ENCODE data around the gene ARHGAP31.
A peak's percentile ranks its signal among the peaks of the same experiment; 100 is the strongest.
"Not testable (repeated sequence)": the region's sequence is repeated elsewhere in the genome, so short reads cannot be mapped to it uniquely, and the experiment has no call there.

ARHGAP31 gene

DNA sequence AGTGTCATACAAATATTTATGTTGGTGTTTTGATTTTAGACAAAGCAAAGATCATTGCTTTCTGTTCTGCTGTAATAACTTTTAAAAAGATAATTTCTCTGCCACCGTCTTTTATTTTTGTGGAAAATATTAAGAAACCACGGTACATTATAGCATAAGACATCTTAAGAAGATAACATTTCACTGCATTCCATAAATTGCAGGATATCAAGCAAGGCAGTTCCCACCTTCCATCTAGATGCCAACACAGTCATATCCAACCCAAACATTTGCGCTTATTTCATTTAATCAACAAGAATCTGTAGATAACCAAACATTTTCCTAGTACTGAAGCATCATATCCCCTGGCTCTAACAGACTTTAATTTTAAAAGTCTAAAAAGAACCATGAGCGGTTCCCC lies 25.1 kb downstream of the ARHGAP31 start:
- DNase-seq (ENCODE audit: low read depth) = no peak

DNA sequence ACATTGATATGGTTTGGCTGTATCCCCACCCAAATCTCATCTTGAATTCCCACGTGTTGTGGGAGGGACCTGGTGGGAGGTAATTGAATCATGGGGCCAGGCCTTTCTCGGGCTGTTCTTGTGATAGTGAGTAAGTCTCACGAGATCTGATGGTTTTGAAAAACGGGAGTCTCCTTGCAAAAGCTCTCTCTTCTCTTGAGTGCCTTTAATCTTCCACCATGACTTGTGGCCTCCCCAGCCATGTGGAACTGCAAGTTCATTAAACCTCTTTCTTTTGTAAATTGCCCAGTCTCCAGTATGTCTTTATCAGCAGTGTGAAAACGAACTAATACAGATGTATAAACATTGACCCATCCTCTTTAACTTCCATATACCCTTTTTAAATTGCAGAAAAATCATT lies 26.6 kb downstream of the ARHGAP31 start:
- not testable (repeated sequence) for DNase-seq (ENCODE audit: low read depth)

DNA sequence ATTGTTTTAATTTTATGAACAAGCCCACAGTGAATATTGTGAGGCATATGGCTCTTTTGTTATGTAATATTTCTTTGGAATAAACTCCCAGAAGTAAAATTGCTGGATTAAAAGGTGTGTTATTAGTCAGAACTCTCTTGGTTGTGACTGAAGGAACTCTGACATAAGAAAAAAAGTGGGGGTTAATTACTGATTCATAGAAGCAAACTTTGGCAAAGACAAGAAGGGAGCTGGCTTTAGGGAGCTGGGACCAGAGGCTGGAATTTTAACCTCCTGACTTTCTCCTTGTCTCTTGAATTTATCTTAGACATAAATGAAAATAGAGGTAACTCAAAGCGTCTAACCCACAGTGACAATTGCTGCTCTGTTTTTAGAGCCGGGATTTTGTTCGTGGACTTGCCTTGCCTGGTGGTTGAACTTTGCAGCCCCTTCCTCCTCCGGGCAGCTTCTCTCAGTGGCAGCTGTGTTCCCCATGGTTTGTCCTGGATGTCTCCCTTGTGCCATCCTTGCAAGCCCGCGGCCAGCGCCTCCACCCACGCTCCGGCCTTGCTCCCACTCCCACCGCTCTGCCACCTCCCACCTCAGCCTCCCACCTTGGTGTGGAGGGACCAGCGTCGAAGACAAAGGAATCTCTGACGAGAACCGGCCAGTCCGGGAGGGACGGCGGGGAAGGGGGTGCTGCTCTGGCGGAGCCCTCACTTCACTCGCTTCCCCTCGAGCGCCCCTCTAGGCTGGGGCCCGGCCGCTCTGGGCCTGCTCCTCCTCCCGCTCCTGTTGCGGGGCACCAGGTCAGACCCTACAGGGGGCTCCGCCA lies 28.0 kb downstream of the ARHGAP31 start:
- no peak for DNase-seq (ENCODE audit: low read depth)

DNA sequence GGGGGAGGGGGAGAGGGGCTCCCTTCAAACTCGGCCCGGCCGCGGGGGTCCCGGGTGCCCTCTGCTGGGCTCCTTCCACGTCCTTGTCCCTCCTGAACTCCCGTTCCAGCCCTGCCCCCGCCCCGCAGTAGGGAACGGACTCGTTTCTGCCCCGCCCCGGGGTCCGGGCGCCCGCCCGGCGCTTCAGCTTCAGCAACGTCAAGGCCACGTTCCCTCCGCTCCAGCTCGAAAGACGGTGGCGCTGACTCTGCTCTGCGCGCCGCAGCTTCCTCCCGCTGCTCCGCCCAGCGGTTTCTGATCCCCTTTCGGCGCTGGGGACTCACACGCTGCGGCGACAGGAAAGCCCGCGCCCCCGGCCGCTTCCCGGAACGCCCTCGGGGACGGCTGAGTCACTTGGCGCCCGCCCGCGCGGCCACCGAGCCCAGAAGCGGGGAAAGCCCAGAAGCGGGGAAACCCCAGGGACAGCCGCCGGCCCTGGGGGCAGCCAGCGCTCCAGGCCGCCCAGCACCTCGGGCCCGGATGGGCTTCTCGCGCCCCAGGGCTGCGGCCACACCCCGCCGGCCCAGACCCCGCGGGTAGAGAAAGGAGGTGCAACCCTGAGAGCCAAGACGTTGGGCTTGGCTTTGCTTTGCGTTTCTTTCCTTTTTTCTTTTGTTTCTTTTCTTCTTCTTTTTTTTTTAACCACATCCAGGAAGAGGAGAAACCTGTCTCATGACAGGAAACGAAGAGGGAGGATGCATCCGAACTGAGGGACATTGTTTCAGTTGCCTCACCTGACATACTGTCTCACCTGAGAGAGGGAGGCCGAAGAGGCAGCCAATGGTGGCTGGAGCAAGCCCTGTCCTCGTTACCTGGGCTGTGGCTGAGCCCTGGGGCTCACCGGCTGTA lies 28.9 kb downstream of the ARHGAP31 start:
- peak; percentile 79 for DNase-seq (ENCODE audit: low read depth)

DNA sequence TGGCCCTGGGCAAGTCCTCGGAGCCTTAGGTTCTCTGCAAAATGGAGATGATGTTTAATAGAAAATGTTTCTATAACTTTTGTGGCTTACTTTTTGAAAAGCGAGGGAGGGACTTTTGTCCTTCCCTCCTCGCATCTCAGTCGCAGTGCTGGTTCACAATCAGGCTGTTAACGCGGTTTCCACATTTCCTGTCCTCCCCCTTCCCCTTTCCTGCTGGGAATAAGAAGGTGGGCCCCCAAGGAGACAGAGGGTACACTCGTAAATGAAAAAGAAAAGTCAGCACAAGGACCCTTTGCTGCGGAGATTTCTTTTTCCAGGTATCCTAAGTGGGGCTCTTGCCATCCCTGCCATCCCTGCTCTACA lies 29.5 kb downstream of the ARHGAP31 start:
- DNase-seq (ENCODE audit: low read depth) = no peak

DNA sequence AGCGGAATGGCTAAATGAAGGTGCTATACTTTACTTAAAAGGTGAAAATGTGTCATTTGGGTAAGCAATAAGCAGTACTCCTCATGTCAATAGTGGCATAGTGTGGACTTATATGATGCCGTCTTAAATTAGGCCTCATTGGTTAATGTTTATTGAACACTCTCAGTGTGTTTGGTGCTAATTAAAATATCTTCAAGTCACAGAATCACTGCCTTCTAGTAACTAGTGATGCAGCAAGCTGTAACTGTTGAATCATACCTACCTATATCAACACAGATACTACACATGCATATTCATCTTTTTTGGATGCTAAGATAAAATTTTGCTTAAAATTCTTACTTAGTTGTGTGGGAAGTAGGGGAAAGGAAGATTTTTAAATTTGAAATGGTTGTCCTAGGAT lies 30.7 kb downstream of the ARHGAP31 start:
- DNase-seq (ENCODE audit: low read depth) = no peak

DNA sequence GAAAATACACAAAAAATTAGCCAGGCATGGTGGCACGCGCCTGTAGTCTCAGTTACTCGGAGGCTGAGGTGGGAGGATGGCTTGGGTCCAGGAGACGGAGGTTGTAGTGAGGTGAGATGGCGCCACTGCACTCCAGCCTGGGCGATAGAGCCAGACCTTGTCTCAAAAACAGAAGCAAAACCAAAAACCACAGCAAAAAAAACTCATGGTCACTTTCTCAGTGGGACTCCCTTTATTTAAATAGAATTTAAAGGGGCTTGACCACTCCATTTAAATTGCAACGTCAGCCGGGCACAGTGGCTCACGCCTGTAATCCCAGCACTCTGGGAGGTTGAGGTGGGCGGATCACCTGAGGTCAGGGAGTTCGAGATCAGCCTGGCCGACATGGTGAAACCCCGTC lies 32.8 kb downstream of the ARHGAP31 start:
- no peak for DNase-seq (ENCODE audit: low read depth)

DNA sequence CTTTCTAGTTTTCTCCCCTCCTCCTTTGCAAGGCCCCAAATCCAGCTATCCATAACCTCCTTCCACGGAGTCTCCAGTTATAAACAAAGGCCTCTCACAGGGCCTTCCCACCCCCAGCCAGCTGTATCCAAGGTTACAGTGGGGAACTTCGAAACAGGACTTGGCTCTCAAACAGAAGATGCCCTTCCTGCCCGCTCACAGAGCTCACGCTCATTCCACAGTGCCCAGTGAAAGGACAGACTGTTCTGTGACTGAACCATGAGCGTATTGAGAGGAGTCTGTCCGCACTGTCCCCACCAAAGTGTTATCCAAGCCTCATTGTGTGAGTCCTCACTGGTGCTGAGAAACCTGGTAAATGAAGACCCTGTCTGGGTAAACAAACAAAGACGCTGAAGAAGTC lies 35.4 kb downstream of the ARHGAP31 start:
- DNase-seq (ENCODE audit: low read depth) = no peak

DNA sequence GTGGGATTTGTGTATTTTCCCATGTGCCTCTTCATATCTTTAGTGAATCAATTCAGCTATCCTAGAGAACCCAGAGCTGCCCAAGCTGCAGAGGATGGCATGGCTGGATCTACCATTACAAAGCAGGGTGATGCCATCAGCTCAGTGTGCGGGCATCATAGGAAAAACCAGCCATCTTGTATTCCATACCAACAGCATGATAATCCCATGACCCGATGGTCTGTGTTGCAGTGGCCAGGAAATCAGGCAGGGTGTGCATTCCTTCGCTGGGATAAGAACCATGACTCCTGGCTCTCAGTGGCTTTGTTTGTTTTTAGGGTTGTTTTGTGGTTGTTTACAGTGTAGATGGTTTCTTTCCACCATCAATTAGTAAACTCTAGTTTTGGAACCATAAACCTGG lies 36.0 kb downstream of the ARHGAP31 start:
- DNase-seq (ENCODE audit: low read depth) = no peak

DNA sequence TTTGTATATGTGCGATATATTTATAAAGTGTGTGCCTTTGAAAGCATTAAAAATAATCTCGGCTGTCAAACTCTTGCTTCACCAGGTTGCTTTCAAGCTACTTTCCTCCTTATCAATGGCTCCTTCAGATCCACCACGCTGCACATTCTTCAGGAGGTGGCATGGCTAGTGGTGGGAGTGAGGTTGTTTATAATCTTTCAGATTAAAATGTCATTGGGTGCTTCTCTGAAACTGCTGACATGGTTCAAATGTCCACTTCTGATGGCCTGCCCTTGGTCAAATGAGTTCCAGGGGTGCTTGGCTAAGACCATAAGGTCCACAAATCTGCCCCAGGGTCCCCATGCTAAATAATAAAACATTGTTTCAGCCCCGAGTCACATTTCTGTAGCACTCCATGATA lies 36.7 kb downstream of the ARHGAP31 start:
- no peak for DNase-seq (ENCODE audit: low read depth)

DNA sequence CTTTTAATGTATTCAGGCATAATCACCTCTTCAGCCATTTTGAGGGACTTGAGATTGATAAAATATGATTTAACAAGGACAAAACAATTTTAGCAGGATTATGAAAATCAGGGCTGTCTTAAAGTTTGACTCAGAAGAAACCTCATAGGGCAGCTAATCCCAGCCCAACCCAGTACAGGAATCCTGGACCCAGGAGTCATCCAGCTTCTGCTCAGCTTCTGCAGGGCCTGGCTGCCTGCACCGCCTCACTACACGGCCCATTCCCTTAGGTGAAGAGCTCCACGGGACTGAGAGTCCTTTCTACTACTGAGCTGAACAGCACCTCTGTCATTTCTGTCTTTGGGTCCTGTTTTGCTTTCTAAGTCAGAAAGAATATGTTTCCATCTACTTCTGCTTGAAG lies 37.5 kb downstream of the ARHGAP31 start:
- DNase-seq (ENCODE audit: low read depth) = no peak

DNA sequence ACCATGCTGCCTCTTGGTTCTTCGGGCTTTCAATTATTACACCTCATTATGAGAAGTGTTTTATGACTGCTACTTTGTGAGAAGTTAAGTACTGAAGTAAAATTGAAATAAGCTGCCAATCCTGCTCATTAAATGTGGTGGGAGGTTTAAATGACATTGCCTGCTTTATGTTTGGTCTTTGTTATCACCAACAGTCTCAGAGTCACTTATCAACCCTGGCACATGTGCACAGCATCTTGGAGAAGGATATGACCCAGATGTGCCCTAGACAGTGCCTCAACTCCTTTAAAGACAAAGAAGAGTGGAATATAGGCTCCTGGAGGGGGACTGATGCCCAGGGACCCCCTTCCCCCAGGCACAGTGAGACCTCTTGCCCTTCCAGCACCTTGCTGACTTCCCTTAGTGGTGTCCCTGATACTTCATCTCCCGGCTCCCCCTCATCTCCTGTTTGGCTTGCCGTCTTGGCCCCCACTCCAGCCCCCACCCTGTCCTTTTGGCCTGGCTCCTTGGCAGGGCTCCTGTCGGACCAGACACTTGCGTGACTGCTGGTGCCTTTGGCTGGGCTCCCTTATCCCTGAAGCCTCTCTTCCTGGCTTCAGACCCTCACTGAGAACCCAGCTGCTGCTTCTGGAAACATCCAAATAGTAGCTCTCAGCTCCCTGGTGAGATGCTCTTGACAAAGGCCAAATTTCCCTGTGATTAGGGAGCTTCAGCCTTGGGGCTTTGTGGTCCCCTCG lies 39.8 kb downstream of the ARHGAP31 start:
- DNase-seq (ENCODE audit: low read depth) = no peak

DNA sequence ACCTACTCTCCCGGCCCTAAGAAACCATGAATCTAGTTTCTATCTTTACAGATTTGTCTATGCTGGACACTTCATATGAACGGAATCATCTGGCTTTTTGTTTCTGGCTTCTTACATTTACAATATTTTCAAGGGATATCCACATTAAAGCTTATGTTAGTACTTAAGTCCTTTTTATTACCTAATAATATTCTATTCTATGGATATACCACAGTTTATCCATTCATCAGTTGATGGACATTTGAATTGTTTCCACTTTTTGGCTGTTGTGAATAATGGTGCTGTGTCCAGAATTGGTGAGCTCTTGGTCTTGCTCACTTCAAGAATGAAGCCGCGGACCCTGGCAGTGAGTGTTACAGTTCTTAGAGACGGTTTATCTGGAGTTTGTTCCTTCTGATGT lies 42.6 kb downstream of the ARHGAP31 start:
- no peak for DNase-seq (ENCODE audit: low read depth)

DNA sequence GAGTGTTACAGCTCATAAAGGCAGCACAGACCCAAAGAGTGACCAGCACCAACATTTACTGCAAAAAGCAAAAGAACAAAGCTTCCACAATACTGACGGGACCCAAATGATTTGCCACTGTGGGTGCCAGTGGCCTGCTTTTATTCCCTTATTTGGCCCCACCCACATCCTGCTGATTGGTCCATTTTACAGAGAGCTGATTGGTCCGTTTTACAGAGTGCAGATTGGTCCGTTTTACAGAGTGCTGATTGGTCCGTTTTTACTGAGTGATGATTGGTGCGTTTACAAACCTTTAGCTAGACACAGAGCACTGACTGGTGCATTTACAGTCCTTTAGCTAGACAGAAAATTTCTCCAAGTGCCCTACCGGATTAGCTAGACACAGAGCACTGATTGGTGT lies 43.2 kb downstream of the ARHGAP31 start:
- not testable (repeated sequence) for DNase-seq (ENCODE audit: low read depth)

DNA sequence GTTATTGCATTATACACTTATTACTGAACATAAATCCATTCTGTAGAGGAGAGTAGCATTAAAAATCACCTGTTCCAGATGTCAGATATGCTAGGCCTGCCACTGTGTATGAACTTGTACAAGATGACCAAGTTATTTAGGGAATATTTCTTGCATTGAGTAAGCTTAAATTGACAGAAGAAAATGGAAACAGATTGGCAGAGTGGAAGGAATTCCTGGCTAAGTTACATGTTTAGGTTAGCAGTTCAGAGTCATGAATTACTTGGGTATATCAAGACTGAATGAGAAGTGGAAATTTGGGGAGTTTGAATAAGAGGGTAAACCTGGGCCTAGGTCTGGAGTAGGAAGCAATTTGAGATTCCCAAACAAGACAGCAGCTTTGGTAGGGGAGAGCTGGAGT lies 44.6 kb downstream of the ARHGAP31 start:
- no peak for DNase-seq (ENCODE audit: low read depth)

DNA sequence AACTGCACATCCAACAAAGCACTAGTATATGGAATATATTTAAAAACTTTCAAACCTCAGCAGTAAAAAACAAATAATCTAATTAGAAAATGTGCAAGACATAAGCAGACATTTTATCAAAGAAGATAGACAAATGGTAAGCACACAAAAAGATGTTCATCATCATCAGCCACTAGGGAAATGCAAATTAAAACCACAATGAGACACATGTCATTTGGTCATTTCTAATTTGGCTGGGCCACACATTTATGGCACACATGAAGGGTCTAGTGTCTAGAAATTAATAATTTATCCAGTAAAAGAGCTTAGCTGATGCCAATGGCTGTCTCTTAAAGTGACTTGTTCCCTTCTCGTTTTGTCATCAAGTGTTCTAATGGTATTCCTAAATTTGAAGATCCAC lies 45.8 kb downstream of the ARHGAP31 start:
- DNase-seq (ENCODE audit: low read depth) = no peak

DNA sequence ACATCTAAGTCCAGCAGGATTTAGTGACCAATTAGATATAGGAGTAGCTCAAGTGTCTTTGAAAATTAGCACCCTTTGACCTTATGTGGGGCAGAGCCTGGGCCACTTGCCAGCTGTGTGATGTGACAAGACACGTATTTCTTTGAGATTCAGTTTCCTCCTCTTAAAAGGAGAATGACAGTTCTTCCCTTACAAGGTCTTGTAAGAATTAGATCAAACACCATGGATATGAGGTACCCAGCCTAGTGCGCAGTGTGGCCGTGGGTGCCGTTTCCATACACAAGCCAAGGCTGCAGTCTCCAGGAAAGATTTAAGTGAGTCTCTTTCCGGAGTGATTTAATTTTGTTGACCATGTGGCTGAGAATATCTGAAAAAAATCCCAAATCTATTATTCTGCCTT lies 46.3 kb downstream of the ARHGAP31 start:
- DNase-seq (ENCODE audit: low read depth) = no peak

DNA sequence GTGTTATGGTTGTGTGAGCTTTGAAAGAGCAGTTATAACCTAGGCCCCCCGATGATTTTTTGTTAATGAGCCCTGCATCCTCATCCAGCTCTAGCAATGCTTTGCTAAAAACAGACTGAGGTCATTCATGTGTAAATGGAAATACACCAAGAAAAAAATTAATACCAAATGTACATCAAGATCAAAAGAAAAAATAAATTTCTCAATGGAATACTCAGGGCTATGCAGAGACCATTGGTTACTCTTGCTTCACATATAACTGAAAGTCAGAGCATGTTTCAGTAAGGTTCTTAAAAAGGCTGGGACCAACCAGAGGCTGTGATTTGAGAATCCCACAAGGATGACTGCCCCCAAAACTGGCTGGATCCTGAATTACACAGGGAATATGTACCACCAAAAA lies 48.0 kb downstream of the ARHGAP31 start:
- DNase-seq (ENCODE audit: low read depth) = no peak

DNA sequence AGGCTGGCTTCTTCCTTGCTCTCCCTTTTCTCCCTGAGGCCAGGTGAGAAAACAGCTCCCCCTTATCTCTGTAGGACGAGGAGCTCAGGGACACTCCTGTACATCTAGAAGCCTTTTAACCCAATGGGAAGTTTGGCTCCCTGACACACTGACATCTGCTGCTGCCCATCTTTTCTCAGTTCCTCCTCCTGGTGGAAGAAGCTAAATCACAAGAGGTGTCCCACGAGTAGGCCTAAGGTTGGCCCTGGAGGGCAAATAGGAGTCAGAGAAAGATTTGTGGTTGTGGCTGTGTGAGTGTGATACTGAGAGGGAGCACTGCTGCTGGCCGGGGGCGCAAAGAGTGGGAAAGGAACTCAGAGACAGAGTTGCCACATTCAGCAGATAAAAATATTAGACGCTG lies 49.5 kb downstream of the ARHGAP31 start:
- DNase-seq (ENCODE audit: low read depth) = no peak

DNA sequence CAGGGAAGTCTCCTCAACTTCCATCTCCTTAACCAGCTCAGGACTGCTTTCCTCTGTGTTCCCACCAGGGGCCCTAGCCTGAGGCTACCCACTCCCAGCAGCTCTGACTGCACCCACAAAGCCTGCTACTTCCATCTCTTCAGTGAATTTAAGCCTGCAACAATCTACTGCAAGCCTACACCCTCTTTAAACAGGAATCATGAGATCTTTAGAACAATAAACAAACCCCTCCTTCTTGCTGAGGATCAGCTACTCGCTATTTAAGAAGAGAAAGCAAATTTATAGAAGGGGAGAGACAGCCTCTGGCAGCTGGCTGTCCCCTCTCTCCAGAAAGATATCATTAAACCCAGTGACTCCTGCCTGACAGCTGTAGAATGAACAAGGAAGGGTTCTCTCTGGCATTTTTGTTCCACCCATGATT lies 51.9 kb downstream of the ARHGAP31 start:
- no peak for DNase-seq (ENCODE audit: low read depth)

DNA sequence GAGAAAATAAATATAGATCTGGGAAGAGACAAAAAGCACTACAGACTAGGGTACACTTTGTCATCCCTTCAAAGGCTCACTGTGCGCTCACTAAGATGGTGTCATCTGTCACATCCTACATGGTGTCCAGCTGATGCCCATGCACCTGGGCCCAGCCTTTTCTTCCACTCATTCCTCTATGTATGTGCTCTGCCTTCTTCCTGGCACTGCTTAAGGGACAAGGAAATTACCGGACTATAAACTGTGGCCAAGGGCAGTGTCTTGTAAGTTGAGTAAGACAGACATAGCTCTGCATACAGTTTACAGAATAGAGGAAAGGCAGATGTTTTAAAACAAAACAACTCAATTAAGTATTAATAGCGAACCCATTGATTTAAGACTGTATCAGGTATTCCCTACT lies 52.9 kb downstream of the ARHGAP31 start:
- no peak for DNase-seq (ENCODE audit: low read depth)

DNA sequence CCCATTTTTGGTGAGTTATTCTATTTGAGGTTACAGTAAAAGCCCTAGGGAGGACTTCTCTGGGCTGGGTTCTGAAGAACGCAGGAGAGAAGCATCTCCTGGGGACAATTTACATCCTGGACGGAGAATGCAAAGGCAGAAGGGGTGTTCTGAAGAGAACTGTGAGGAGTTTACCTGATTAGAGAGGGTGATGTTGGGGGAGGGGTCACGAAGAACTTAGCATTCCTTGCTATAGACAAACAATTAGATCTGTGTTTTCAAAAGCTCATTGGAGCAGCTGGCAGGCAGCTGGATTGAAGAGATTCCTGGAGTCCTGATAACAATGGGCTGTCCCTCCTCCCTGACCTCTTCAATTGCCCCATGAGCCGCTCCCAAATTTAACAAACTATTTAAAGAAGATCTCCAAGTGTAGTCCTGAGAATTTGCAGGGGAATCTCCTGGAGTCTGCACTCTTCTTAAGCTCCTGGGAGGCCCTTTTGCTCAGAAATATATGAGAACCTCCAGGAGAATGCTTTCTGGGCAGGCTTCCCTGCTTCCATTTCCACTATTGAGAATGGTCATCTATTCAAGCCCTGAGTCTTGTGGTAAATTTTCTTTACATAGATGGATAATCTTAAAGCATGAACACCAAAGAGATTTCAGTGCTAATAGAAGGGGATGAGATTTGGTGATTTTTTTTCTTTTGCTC lies 55.3 kb downstream of the ARHGAP31 start:
- DNase-seq (ENCODE audit: low read depth) = no peak
